GM12874 (cell line): ENCODE data around the gene RIPPLY3.

Experiments
- TF ChIP-seq, protein P1 (sequence below): IDR thresholded peaks from 2 replicates; pipeline ENCODE4 v1.5.1; 2011; ENCODE audit warnings: low read depth, mild to moderate bottlenecking, control low read depth, low read length, moderate library complexity; ENCODE audit not compliant: insufficient read depth

Gene RIPPLY3

DNA sequence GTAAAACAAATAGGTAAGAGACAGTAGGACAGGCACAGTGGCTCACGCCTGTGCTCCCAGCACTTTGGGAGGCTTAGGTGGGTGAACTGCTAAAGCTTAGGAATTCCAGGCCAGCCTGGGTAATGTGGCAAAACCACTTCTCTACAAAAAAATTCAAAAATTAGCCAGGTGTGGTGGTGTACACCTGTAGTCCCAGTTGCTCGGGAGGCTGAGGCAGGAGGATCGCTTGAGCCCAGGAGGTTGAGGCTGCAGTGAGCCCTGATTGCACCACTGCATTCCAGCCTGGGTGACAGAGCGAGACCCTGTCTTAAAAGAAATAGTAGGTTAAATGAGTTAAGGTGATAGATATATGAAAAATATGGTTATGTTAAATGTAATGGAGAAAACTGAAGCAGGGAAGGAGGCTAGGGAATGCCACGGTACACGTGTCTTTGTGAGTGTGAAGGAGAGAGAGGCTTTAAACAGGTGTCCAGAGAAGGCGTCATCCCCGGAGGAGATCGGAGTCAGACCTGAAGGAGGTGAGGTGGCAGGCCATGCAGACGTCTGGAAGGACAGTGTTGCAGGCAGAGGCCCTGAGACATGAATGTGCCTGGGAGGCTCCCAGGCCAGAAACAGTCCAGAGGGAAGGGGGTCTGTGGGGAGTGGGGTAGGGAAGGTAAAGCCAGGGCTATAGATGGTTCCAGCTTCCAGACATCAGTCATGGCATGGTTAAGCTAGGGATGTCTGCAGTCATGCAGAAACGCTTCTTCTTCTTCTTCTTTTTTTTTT is 7.2 kb upstream of the RIPPLY3 start:
- TF ChIP-seq, protein P1, sequence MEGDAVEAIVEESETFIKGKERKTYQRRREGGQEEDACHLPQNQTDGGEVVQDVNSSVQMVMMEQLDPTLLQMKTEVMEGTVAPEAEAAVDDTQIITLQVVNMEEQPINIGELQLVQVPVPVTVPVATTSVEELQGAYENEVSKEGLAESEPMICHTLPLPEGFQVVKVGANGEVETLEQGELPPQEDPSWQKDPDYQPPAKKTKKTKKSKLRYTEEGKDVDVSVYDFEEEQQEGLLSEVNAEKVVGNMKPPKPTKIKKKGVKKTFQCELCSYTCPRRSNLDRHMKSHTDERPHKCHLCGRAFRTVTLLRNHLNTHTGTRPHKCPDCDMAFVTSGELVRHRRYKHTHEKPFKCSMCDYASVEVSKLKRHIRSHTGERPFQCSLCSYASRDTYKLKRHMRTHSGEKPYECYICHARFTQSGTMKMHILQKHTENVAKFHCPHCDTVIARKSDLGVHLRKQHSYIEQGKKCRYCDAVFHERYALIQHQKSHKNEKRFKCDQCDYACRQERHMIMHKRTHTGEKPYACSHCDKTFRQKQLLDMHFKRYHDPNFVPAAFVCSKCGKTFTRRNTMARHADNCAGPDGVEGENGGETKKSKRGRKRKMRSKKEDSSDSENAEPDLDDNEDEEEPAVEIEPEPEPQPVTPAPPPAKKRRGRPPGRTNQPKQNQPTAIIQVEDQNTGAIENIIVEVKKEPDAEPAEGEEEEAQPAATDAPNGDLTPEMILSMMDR = no peak

DNA sequence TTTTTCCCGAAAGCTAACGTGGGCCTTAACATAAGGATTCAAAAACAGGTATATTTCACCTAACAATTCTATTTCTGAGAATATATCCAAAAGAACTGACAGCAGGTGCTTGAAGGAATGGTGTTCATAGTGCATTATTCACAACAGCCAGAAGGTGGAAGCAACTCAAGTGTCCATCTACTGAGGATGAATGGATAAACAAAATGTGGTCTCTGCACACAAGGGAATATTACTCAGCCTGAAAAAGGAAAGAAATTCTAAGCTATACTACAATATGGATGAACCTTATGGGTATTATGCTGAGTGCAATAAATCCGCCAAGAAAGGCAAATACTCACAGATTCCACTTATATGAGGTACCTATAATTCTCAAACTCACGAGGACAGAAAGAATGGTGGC is 6.1 kb upstream of the RIPPLY3 start:
- TF ChIP-seq, protein P1 = no peak

DNA sequence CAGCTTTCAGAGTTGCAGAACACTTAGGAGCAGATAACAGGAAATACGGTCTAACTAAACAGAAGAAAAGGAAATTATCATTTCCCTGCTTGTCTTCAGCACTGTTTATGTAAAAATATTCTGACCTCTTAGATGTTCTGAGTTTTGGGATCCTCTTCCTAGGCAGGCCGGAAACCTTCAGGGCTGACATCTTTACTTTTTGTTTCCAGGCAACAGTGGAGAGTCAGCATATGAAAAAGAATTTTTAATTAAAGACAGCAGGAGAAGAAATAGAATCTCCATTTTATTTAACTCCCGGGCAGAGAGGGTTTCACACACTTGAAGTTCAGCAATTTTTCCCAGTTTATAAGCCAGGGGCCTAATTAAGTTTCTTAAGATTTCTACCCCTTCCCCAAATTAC is 5.1 kb upstream of the RIPPLY3 start:
- TF ChIP-seq, protein P1 = no peak

DNA sequence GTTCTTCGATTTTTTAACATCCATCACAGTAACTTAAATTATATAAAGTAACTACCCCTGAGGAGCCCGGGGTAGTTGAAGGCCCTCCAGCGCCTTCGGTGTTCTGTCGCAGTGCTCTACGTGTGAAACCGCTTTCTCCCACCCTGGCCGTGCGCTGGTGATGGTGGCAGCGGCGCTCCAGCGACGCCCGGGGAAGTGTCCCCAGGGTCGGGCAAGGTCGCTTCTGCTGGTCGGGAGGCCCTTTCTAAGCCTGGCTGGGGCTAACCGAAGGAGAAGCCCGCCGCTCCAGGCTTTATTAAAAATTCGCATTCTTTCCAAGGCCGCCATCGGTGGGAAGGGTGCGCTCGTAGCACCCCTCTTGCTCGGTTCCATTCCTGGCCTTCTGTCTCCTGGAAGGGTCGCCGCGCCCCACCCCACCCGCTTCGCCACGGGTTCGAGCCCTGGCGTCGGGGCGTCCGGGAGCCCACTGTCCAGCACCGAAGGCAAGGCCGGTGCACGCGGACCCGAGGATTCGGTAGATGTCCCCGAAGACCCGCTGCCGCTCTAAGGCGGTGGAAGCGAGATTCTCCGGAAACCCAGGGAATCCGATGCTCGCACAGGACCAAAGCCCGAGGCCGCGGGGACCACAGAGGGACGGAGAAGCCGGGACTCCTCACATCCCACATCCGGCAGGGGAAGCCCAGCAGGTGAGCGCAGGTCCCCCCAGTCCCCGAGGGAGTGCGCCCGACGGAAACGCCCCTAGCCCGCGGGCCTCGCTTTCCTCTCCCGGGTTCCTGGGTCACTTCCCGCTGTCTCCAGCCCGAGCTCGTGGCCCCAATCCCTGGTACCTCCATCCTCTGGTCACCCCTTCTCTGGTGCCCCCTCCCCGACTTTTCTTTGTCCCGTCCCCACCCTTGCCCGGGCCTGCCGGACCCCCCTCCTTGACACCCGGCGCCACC is 685 bp upstream of the RIPPLY3 start:
- TF ChIP-seq, protein P1 = no peak

DNA sequence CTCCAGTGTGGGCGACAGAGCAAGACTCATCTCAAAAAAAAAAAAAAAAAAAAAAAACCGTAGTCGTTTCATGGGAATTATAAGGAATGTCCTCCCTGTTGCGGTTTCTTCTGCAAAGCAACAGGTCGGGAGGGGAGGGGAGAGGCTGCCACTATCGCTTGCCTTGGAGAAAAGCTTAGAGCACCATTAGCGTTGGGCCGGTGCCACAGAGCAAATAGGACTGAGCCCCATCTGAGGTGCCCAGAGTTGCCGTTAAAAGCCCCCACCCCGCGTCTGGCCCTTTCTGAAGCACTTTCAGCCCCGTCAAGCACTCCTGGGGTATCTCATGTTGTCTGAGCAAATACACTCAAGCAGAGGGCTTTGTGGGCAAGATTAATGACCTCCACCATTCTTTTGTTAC is 2.2 kb downstream of the RIPPLY3 start:
- TF ChIP-seq, protein P1 = no peak

DNA sequence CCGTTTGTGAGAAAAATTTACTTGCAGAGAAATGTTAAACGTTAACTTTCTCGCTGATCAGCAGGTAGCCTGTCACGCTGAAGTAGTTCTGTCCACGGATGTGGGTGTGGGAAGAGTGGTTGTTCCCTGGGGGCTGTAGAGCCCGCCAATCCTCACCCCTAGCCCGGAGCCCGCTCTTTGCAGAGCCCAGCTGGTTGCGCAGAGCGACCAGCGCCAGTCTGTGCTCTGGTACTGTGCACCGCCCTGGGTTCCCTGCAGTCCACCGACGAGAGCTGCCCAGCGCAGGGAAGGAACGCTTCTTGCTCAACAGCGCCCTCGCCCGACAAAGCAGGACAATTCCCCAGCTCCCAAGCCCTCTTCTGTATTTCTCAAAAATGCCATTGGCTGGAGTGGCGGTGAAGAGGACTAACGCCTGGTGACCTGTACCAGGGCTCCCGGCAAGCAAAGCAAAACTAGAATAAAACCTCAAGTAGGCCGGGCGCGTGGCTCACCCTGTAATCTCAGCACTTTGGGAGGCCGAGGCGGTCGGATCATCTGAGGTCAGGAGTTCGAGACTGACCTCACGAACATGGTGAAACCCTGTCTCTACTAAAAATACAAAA is 3.3 kb downstream of the RIPPLY3 start:
- TF ChIP-seq, protein P1 = peak; percentile 94

DNA sequence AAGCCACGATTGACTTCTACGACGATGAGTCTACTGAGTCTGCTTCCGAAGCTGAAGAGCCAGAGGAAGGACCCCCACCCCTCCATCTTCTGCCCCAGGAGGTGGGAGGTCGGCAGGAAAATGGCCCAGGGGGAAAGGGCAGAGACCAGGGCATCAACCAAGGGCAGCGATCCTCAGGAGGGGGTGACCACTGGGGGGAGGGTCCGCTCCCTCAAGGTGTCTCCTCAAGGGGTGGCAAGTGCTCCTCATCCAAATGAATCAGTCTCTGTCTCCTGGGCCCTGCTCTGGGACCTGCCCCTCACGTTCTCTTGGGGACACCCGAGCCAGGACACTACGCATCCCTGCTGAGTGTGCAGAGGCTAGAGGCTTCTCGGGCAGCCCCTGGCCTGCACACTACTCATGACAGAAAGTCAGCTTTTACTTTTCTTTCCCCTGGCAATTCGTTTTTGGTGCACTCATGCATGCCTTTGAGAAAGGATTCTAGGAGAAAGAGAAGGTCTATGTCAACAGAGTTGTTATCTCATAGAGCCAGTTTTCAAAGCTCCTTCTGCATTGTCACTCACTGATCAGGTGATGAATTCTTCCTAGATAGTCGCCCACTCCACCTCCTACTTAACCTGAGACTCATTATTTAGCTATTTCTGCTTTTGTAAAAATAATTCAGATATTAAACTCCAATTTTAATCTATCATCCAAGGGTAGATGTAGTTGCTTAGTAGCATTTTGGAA is 11.6 kb downstream of the RIPPLY3 start:
- TF ChIP-seq, protein P1 = no peak
